ENCODE results near the gene INO80B. TPM values are rescaled to one million over a fixed set of nuclear protein-coding genes. Genes with fewer than 3 reads are reported as not detected.

Gene INO80B
- total RNA-seq, 1 donor: 11.7 TPM

DNA sequence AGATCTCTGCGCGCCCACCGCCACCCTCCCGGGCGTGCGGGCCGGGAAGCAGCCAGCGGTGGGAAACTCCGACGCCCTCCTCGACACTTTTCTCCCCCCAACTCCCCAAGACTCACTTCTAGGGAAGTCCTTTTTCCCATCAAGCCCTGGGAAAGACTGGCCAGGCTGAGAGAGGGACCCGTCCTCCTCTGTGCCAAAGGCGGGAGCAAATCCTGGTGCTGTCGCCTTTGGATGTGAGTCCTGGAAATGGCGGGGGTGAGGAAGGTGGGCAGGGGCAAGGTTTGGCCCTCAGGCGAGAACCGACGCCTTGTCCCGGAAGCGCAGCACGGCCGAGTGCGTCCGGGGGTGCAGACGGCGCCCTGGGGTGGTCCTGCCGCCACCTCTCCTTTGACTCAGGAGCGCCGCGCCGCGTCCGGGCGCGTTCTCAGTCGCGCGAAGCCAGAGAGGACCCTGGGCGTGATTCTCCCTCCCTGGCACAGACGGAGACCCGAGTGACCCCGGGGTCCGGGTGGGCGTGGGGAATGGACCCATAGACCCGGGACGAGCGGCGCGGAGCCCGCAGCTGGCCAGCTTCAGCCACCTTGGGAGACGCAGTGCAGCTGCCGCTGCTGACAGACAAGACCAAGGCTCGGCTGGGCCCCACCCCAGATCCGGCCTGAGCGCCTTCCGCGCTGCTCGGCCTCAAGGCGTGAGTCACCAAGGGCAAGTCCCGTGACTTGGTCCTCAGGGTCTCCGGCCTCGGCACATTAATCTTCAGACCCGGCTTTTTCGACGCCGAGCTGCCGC is 48.0 kb downstream of the INO80B start:
- H3K4me3 ChIP-seq (ENCODE audit: low read depth, low read length): peak overlapping the region; percentile 71
- TF ChIP-seq, protein P1, sequence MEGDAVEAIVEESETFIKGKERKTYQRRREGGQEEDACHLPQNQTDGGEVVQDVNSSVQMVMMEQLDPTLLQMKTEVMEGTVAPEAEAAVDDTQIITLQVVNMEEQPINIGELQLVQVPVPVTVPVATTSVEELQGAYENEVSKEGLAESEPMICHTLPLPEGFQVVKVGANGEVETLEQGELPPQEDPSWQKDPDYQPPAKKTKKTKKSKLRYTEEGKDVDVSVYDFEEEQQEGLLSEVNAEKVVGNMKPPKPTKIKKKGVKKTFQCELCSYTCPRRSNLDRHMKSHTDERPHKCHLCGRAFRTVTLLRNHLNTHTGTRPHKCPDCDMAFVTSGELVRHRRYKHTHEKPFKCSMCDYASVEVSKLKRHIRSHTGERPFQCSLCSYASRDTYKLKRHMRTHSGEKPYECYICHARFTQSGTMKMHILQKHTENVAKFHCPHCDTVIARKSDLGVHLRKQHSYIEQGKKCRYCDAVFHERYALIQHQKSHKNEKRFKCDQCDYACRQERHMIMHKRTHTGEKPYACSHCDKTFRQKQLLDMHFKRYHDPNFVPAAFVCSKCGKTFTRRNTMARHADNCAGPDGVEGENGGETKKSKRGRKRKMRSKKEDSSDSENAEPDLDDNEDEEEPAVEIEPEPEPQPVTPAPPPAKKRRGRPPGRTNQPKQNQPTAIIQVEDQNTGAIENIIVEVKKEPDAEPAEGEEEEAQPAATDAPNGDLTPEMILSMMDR (IDR thresholded peaks at IDR 0.05; ENCODE audit: insufficient read depth, low read depth, low read length): peak; percentile 23
- peak; percentile 92 for DNase-seq (ENCODE audit: low read depth)

DNA sequence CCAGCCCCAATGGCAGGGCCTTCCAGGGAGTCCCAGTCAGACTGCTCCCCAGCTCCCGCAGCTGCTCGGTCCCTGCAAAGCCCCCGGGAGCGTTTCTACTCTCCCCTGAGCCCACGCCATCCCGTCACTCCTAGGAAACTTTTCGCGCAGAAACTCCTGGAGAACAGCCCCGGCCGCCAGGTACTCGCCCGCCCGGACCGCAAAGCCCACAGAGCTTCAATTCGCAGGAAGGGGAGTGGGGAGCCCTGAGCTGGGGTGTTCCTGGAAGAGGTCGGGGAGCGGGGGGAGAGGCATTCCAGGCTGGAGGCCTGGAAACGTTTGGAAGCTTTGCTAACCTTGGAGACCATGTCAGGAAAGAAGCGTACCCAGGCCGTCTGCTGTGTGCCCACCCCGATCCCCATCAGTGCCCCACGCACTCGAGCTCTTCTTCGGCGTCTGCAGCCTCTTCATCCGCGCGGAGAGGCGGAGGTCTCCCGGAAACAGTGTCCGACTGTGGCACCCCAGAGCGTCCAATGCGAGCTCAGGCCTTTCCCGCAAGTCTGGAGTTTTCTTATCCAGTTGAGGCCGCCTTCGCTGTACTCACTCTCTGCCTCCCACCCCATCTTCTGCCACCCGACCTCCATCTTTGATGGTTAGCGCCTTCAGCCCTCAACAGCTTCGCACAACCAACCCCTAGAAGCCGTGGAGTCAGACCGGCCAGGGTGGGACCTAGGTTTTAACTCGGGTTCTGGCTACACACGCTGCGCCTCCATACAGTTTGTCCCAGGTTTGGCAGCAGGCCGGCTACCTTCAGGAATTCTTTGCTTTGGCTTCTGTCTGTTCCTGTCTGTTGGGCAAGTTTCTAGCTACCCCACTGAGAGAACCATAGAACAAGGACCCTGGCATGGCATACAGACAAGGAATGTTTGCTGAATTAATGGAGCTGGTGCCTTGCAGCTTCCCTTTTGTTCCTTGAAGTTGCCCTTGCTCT is 48.9 kb downstream of the INO80B start:
- TF ChIP-seq, protein P1 (IDR thresholded peaks at IDR 0.05; ENCODE audit: insufficient read depth, low read depth, low read length): no peak
- peak overlapping the region; percentile 71 for H3K4me3 ChIP-seq (ENCODE audit: low read depth, low read length)
- DNase-seq (ENCODE audit: low read depth): no peak

DNA sequence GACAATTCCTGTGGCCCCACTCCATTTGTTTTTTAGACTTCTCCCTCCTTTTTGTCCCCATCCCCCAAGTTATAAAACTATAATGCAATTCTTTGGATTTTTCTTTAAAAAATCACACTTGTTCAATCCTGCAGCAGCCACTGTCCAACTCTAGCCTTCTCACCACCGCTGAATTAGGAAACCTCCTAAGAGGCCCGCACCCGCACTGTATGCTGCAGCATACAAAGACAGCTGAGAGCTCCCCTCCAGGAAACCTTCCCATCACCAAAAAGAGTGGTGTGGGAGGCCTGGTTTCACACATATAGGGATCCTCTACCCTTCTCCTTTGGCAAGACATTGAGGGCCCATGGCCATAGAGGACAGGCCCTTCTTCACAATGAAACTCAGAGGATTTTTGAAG is 49.7 kb downstream of the INO80B start:
- TF ChIP-seq, protein P1 (IDR thresholded peaks at IDR 0.05; ENCODE audit: insufficient read depth, low read depth, low read length): no peak
- DNase-seq (ENCODE audit: low read depth): no peak
- peak overlapping the region; percentile 71 for H3K4me3 ChIP-seq (ENCODE audit: low read depth, low read length)

DNA sequence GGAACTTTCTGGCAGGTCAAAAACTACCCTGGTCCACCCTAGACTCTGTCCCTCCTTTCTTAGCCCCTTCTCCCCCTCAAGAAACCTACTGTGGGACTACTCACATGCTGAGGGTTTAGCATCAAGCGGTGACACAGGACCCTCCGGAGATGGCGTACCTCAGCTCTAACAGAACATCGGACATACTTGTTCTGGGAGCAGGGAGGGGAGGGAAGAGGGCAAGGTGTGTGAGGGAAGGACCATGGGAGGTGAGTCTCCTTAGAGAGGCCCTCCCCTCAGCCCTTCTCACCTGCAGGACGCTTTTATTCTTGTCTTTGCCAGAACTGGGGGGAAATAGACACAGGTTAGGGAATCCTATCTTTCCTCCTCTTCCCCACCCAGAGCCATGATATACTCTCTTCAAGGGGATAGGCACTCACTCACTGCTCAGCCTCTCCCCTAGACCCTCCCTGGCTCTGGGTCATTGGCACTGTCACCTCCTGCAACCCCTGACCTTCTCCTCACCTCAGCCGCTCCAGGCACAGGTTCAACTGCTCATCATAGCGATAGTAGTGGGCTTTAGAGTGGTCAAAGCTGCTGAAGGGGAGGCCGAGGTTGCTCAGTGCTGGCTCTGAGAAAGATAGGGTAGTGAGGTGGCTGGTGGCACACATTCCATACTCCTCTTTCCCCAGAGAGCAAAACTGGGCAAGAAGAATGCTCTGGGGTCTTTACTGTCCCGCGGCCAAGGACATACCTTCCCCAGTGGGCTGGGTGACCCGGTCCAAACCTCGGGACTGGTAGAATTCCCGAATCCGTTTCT is 50.8 kb downstream of the INO80B start:
- TF ChIP-seq, protein P1 (IDR thresholded peaks at IDR 0.05; ENCODE audit: insufficient read depth, low read depth, low read length): no peak
- peak overlapping the region; percentile 40 for H3K4me3 ChIP-seq (ENCODE audit: low read depth, low read length)
- DNase-seq (ENCODE audit: low read depth): no peak

DNA sequence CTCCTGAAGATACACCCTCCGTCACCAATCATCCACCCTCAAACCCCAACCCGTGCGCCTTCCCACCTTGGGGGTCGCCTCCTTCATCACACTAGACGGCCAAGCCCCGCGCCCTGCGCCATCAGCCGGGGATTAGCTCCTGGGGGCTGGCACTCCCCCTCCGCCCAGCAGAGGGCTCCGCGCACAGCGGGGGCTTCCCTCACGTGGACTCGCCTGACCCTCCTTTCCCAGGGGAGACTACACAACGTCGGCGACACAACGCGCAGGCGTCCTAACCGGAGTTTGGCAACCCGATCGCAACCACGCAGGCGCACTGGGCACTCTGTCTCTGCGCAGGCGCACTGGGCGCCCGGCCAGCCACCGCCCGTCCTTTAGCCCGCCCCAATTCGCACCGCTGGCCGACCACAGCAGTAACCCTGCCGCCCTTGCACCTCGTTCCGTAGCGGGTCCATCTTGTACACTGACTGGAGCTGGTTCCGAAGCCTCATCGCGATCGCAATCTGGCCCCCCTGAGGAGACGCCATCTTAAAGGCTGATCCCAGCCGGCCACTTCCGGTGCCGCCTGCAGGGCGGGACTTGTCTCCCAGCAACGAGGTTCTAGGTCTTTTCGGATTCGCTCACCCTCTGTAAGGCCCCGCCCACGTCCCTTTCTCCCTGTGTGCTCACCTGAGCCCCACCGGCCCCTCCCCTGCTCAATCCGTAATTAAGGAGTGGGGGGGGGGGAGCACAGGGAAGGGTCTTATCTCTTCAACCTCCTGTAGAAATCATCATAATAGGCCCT is 52.4 kb downstream of the INO80B start, which contains the start of gene PCGF1:
TSS of gene PCGF1 (minus strand) at position 551 of the 781 bp plus-strand sequence. CDS start at position 524, 27 bp downstream.
- TF ChIP-seq, protein P1 (IDR thresholded peaks at IDR 0.05; ENCODE audit: insufficient read depth, low read depth, low read length): peak; percentile 53
- DNase-seq (ENCODE audit: low read depth): peak; percentile 98

More for the DNA sequence above, 52.4 kb downstream of the INO80B start, which contains the start of gene PCGF1:
- H3K4me3 ChIP-seq (ENCODE audit: low read depth, low read length): peak within 1 kb of the TSS; percentile 98

Other genes starting within 250 kb of the INO80B start
- under 0.01 and 0.32 TPM in 2 replicates for gene SLC4A5, start 111.7 kb upstream of the INO80B start, total RNA-seq
- gene DCTN1, start 74.8 kb upstream of the INO80B start, total RNA-seq: 136 and 153 TPM in 2 replicates
- 0.86 and 1.3 TPM in 2 replicates for gene C2orf81, start 33.5 kb upstream of the INO80B start, total RNA-seq
- gene WDR54, start 33.4 kb upstream of the INO80B start, total RNA-seq: 28.9 and 43.8 TPM in 2 replicates
- gene RTKN, start 13.2 kb upstream of the INO80B start, total RNA-seq: 17.4 and 18.1 TPM in 2 replicates
- gene WBP1, start 3.4 kb downstream of the INO80B start, total RNA-seq: 45.4 and 50.5 TPM in 2 replicates
- 52.2 and 62.2 TPM in 2 replicates for gene MOGS, start 10.3 kb downstream of the INO80B start, total RNA-seq
- gene MRPL53, start 17.6 kb downstream of the INO80B start, total RNA-seq: 21.2 and 23.5 TPM in 2 replicates
- 27.2 and 29.6 TPM in 2 replicates for gene CCDC142, start 27.9 kb downstream of the INO80B start, total RNA-seq
- 8.6 and 14.8 TPM in 2 replicates for gene TTC31, start 28.0 kb downstream of the INO80B start, total RNA-seq
- gene LBX2, start 44.5 kb downstream of the INO80B start, total RNA-seq: 1.3 and 2.9 TPM in 2 replicates
- gene PCGF1, start 52.6 kb downstream of the INO80B start, total RNA-seq: 21.6 and 23.7 TPM in 2 replicates
- gene TLX2, start 59.4 kb downstream of the INO80B start, total RNA-seq: not detected in 2 replicates
- not detected in 2 replicates for gene DQX1, start 71.1 kb downstream of the INO80B start, total RNA-seq
- gene AUP1, start 74.6 kb downstream of the INO80B start, total RNA-seq: 60.2 and 68.2 TPM in 2 replicates
- 36.7 and 40.2 TPM in 2 replicates for gene HTRA2, start 74.8 kb downstream of the INO80B start, total RNA-seq
- gene LOXL3, start 98.9 kb downstream of the INO80B start, total RNA-seq: 9.9 and 10.6 TPM in 2 replicates
- 9.9 and 20.0 TPM in 2 replicates for gene DOK1, start 99.6 kb downstream of the INO80B start, total RNA-seq
- not detected in 2 replicates for gene M1AP, start 193.2 kb downstream of the INO80B start, total RNA-seq
- gene SEMA4F, start 199.2 kb downstream of the INO80B start, total RNA-seq: 5.6 and 7.7 TPM in 2 replicates